ENCODE data around the gene RPL13A. TPM values are rescaled to one million over a fixed set of nuclear protein-coding genes. Genes with fewer than 3 reads are reported as not detected.

The RPL13A gene
- total and polyA plus RNA-seq, 2 of the 13 experiments (the other 11 are each of a cell fraction or from before 2014, with no cell fraction given): 2,601 to 3,407 TPM

DNA sequence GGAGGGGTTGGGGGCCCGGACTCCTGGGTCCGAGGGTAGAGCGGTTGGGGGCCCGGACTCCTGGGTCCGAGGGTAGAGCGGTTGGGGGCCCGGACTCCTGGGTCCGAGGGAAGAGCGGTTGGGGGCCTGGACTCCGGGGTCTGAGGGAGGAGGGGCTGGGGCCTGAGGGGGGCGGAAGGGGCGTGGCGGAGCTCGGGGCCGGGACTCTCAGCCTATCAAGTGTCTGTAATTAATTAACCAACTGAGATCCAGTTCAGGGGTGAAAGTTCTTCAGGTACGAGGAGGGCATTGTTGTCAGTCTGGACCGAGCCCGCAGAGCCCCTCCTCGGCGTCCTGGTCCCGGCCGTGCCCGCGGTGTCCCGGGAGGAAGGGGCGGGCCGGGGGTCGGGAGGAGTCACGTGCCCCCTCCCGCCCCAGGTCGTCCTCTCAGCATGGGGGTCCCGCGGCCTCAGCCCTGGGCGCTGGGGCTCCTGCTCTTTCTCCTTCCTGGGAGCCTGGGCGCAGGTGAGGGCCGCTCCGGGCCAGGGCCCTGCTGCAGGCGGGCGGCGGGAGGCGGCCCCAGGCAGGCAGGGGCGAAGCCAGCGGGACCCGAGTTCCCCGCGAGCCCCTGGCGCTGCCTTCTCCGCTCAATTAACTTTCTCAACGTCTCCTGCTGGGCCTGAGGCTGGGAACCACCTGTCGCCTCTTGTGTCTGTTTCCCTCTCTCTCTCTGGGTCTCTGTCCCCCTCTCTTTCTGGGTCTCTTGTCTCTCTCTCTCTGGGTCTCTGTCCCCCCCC, 25.8 kb downstream of the RPL13A start (continued):
- TF ChIP-seq, protein P1, sequence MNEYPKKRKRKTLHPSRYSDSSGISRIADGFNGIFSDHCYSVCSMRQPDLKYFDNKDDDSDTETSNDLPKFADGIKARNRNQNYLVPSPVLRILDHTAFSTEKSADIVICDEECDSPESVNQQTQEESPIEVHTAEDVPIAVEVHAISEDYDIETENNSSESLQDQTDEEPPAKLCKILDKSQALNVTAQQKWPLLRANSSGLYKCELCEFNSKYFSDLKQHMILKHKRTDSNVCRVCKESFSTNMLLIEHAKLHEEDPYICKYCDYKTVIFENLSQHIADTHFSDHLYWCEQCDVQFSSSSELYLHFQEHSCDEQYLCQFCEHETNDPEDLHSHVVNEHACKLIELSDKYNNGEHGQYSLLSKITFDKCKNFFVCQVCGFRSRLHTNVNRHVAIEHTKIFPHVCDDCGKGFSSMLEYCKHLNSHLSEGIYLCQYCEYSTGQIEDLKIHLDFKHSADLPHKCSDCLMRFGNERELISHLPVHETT (CRISPR knock-in tag; conservative IDR thresholded peaks at IDR 0.05): peak; percentile 58; the same call in 1 of the 2 replicates
- TF ChIP-seq NR2C2 (CRISPR knock-in tag; IDR thresholded peaks at IDR 0.05; ENCODE audit: borderline replicate concordance) (peak; percentile 67; the same call in 1 of the 2 replicates), MXD4 (CRISPR knock-in tag; IDR thresholded peaks at IDR 0.05) (peak; percentile 66; the same call in 1 of the 2 replicates), GABPB1 (CRISPR knock-in tag; IDR thresholded peaks at IDR 0.05) (peak; percentile 76), ZSCAN20 (CRISPR knock-in tag; IDR thresholded peaks at IDR 0.05; ENCODE audit: borderline replicate concordance) (peak; percentile 76; the same call in 1 of the 2 replicates), ZNF44 (CRISPR knock-in tag; IDR thresholded peaks at IDR 0.05) (no peak), JDP2 (CRISPR knock-in tag; IDR thresholded peaks at IDR 0.05; ENCODE audit: borderline replicate concordance) (no peak), FOXC1 (CRISPR knock-in tag; IDR thresholded peaks at IDR 0.05; ENCODE audit: borderline replicate concordance) (peak; percentile 55; the same call in 1 of the 2 replicates), HHEX (CRISPR knock-in tag; IDR thresholded peaks at IDR 0.05) (no peak), ZNF768 (CRISPR knock-in tag; IDR thresholded peaks at IDR 0.05) (peak; percentile 59; the same call in 1 of the 2 replicates)
- TF ChIP-seq, protein P2, sequence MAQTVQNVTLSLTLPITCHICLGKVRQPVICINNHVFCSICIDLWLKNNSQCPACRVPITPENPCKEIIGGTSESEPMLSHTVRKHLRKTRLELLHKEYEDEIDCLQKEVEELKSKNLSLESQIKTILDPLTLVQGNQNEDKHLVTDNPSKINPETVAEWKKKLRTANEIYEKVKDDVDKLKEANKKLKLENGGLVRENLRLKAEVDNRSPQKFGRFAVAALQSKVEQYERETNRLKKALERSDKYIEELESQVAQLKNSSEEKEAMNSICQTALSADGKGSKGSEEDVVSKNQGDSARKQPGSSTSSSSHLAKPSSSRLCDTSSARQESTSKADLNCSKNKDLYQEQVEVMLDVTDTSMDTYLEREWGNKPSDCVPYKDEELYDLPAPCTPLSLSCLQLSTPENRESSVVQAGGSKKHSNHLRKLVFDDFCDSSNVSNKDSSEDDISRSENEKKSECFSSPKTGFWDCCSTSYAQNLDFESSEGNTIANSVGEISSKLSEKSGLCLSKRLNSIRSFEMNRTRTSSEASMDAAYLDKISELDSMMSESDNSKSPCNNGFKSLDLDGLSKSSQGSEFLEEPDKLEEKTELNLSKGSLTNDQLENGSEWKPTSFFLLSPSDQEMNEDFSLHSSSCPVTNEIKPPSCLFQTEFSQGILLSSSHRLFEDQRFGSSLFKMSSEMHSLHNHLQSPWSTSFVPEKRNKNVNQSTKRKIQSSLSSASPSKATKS (CRISPR knock-in tag; IDR thresholded peaks at IDR 0.05): no peak
- TF ChIP-seq, protein P3, sequence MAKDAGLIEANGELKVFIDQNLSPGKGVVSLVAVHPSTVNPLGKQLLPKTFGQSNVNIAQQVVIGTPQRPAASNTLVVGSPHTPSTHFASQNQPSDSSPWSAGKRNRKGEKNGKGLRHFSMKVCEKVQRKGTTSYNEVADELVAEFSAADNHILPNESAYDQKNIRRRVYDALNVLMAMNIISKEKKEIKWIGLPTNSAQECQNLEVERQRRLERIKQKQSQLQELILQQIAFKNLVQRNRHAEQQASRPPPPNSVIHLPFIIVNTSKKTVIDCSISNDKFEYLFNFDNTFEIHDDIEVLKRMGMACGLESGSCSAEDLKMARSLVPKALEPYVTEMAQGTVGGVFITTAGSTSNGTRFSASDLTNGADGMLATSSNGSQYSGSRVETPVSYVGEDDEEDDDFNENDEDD (CRISPR knock-in tag; IDR thresholded peaks at IDR 0.05; ENCODE audit: borderline replicate concordance): peak; percentile 45; the same call in 1 of the 2 replicates
- TF ChIP-seq, protein P4, sequence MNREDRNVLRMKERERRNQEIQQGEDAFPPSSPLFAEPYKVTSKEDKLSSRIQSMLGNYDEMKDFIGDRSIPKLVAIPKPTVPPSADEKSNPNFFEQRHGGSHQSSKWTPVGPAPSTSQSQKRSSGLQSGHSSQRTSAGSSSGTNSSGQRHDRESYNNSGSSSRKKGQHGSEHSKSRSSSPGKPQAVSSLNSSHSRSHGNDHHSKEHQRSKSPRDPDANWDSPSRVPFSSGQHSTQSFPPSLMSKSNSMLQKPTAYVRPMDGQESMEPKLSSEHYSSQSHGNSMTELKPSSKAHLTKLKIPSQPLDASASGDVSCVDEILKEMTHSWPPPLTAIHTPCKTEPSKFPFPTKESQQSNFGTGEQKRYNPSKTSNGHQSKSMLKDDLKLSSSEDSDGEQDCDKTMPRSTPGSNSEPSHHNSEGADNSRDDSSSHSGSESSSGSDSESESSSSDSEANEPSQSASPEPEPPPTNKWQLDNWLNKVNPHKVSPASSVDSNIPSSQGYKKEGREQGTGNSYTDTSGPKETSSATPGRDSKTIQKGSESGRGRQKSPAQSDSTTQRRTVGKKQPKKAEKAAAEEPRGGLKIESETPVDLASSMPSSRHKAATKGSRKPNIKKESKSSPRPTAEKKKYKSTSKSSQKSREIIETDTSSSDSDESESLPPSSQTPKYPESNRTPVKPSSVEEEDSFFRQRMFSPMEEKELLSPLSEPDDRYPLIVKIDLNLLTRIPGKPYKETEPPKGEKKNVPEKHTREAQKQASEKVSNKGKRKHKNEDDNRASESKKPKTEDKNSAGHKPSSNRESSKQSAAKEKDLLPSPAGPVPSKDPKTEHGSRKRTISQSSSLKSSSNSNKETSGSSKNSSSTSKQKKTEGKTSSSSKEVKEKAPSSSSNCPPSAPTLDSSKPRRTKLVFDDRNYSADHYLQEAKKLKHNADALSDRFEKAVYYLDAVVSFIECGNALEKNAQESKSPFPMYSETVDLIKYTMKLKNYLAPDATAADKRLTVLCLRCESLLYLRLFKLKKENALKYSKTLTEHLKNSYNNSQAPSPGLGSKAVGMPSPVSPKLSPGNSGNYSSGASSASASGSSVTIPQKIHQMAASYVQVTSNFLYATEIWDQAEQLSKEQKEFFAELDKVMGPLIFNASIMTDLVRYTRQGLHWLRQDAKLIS (CRISPR knock-in tag; IDR thresholded peaks at IDR 0.05): no peak
- TF ChIP-seq, protein P5, sequence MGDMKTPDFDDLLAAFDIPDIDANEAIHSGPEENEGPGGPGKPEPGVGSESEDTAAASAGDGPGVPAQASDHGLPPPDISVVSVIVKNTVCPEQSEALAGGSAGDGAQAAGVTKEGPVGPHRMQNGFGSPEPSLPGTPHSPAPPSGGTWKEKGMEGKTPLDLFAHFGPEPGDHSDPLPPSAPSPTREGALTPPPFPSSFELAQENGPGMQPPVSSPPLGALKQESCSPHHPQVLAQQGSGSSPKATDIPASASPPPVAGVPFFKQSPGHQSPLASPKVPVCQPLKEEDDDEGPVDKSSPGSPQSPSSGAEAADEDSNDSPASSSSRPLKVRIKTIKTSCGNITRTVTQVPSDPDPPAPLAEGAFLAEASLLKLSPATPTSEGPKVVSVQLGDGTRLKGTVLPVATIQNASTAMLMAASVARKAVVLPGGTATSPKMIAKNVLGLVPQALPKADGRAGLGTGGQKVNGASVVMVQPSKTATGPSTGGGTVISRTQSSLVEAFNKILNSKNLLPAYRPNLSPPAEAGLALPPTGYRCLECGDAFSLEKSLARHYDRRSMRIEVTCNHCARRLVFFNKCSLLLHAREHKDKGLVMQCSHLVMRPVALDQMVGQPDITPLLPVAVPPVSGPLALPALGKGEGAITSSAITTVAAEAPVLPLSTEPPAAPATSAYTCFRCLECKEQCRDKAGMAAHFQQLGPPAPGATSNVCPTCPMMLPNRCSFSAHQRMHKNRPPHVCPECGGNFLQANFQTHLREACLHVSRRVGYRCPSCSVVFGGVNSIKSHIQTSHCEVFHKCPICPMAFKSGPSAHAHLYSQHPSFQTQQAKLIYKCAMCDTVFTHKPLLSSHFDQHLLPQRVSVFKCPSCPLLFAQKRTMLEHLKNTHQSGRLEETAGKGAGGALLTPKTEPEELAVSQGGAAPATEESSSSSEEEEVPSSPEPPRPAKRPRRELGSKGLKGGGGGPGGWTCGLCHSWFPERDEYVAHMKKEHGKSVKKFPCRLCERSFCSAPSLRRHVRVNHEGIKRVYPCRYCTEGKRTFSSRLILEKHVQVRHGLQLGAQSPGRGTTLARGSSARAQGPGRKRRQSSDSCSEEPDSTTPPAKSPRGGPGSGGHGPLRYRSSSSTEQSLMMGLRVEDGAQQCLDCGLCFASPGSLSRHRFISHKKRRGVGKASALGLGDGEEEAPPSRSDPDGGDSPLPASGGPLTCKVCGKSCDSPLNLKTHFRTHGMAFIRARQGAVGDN (CRISPR knock-in tag; IDR thresholded peaks at IDR 0.05): peak; percentile 65; the same call in 1 of the 2 replicates

Data from HepG2 (cell line).